GM21786 (cell line): ENCODE results near the gene RNF208.

Experiments
- ATAC-seq: cut with Tn5 transposase; IDR thresholded peaks from one replicate; pipeline ENCODE4 v1.9.1; 2021; ENCODE audit not compliant: unreplicated experiment

Gene RNF208

DNA sequence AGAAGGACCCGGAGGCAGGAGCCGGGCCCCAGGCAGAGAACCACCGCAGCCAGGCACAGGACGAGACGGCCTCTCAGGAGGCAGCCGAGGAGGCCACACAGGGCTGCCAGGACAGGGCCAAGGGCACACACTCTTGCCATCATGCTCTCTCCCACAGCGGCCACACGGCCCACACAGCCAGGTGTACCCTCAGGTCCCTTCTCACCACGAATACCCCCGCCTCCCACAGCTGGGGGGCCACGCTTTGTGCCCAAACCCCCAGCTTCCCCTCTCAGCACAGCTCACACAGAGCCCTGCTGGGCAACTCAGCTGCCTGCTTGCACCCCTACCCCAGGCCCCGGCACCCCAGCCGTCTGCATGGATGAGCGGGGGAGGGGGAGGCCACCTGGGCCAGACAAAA is 28.3 kb downstream of the RNF208 start:
- no peak for ATAC-seq

DNA sequence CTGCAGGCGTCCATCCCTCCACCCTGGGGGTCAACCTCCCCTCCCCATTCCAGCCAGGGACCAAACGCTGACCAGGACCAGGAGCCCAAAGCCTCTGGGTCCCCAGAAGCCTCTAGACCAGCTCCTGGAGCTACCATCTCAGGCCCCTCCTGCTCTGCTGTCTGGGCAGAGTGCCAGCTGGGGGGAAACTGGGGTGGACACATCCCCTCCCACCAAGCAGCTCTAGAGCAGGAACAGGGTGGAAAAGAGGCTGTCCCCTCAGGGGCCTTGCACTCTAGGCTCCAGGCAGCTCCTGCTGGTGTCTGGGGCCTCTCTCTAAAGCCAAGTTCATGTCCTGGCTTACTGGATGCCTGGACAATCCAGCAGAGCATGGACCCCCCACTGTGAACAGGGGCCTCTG is 29.2 kb downstream of the RNF208 start:
- ATAC-seq: no peak

DNA sequence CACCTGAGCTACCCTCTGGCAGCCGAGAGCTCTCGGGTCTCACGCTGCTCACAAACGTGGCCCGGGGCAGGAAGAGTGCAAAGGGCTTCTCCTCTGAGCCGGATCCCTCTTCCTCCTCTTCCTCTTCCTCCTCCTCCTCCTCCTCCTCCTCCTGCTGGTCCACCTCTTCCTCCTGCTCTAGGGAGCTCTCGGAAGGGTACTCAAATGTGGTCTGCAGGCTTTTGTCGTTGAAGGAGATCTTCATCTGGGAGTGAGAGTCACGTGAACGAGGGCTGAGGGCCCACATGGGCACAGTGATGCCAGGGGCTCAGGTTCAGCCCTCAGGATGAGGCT is 29.6 kb downstream of the RNF208 start:
- ATAC-seq: no peak

DNA sequence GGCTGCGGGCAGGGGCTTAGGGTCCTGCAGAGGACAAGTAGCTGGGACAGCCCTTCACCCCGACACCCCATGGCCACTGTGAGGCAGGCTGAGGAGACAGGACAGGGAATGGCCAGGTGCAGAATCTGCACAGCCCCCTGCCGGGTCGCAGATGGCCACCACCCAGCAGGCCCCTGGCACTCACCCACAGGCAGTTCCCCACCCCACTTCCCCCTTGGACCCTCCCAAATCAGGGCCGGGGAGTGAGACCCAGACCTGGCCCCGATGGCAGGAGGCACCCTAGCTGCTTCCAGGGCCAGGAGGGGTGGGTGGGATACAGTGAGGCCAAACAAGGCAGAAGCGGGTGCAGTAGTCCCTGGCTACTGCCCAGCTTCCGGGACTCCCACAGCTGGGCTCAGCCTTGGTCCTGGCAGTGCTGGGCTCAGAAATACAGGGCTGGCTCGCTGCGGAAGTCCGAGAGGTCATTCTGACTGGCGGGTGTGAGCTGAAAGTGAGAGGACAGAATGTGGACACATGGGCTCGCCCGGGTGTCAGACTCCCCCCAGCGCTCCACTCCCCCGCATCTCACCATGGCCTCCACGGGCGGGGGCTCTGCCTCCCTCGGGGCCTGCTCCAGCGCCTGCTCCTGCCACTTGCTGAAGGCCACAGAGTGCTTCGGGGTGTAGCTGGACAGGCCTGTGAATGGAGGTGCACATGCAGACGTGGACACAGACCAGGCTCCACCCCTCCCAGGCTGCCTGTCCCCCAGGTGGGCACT is 30.2 kb downstream of the RNF208 start:
- no peak for ATAC-seq

DNA sequence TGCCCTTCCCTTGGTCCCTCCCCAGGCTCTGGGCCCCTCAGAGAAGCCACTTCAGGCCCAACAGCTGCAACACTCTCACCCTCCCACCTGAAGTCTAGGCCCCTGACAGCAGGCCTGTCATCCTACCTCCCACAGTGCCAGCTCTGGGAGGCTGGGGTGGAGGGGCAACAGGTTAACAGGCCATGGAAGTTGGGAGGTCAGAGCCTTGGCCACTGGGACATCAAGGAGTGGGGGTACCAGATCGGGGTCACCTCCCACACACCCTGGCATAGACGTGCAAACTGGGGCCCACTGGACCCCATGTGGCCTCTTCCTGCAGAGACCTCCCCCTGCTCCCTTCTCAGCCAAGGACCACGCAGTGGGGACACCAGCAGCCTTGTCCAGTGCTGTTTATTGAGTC is 30.8 kb downstream of the RNF208 start:
- ATAC-seq: no peak

DNA sequence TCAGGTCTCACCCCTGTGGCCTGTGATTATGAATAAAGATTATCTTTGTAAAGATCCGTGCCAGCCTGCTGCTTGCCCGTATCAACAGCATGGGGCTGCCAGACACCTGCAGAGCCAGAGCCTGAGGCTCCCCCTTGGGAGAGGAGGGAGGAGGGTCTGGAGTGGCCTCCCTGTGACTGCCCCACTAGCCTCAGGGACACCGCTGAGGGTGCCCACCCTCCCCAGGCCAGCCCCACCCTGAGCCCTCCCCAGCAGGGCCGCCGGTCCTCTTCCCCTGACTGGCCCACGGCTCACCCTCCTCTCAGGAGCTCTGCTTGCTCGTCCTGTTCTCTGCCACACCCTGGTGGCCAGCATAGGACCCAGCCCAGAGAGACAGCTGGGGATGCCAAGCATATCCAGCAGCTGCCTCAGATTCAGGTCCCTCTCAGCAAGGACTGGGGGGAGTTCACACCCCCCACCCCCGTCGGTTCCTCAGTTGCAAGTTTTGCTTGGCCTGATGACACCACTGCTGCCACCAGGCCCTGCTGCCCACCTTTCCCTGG is 31.7 kb downstream of the RNF208 start:
- ATAC-seq: no peak

DNA sequence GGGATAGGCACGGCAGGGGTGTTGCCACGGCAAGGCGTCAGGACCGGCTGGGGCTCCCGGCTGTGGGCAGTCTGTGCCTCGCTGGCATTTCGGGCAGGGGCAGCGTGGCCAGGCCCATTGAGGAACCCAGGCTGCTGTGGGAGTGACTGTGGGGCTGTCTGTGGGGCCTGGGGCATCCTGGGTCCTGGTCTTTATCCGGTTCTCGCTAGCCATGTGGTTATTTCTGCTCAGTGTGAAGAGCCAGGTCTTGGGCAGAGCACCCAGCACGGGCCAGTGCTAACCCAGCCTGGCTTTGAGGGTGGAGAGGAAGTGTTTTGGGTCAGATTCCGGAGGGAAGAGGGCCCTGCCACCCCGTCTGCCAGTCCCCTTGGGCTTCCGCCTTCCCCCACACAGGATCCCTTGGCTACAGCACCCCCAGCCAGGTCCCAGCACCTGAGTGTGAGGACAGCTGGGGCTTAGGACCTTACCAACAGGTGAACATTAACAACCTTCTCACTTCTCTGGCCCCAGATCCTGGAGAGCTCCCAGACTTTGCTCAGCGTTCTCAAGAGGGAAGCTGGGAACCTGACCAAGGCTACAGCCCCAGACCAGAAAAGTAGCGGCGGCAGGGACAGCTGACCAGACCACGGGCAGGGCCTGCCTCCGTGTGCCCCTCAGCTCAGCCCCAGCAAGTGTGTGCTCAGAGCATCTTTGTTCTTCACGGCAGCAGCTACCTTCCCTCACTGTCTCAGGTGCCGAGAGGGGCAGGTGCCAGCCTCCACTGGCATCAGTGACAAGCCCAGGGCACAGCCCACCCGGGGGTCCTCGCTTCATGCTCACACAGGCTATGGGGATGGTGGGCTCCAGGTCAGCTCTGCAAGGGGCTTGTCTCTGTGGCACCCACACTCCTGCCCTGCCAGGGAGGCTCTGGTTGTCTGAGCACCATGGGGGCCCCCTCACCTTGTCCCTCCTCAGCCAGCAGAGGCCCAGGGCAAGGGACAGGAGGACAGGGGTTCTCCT is 32.4 kb downstream of the RNF208 start:
- no peak for ATAC-seq

DNA sequence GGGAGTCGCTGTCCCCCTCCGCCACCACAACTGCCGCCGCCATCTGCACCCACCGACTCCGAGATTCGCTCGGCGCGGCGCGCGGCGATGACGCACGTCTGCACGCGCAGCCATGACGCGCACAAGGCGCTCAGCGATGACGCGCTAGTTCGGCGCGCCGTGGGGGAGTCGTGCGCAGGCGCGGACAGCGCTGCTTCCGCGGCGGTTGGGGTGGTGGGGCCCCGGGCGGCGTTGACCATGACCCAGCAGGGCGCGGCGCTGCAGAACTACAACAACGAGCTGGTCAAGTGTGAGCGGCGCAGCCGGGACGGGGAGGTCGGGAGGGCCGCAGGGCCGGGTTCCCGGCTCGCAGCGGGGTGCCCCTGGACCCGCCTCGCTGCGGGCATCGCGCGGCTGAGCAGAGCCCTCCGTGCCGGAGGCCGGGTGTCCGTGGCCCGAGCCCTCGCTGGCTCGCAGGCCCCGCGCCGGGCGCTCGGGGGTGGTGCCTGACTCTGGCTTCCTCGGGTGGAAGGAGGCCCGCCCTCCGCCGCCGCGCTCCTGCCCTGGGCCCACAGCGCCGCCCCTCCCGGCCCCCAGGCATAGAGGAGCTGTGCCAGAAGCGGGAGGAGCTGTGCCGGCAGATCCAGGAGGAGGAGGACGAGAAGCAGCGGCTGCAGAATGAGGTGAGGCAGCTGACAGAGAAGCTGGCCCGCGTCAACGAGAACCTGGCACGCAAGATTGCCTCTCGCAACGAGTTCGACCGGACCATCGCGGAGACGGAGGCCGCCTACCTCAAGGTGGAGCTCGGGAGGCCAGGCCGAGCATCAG is 33.3 kb downstream of the RNF208 start, which contains the start of the genes ANAPC2 and SSNA1:
TSS of gene ANAPC2 (minus strand) at position 71 of the 807 bp plus-strand sequence. CDS start at position 43, 28 bp downstream.
TSS of gene SSNA1 (plus strand) at position 187 of the 807 bp plus-strand sequence. CDS start at position 238, 51 bp downstream.
- peak; percentile 79 for ATAC-seq

DNA sequence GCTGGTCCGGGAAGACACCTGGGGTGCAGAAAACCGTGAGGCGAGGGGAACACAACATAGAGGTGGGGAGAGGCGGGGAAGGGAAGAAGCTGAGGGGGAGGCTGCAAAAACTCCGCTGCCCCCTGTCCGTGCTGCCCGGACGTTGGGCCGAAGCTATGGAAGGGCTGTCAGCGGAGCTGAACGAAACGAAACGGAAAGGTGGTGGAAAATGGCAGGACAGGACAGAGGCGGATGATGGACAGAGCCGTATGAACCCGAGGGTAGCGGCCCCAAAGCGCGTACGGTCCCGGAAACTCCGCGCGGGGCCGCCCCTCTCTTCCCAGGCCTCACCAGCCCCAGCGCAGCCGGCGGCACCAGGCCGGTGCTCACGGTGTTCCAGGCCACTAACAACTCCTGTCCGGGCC is 34.0 kb downstream of the RNF208 start:
- ATAC-seq: no peak

DNA sequence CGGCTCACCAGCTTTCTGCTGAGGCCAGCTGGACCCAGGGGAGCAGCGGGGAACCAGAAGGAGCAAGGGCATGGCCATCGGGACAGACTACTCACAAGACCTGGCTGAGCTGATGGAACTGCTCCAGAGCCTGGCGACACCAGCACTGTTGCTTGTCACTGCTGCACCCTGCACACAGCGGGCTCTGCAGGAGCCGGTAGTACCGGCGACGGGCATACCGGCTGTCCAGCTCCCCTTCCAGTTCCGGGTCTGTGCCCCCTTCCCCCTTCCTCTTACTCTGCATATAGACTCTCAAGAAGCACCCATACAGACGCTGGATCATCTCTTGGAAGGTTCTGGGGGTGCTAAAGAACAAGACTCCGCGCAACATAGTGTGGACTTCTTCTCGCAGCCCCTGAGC is 34.7 kb downstream of the RNF208 start:
- no peak for ATAC-seq

DNA sequence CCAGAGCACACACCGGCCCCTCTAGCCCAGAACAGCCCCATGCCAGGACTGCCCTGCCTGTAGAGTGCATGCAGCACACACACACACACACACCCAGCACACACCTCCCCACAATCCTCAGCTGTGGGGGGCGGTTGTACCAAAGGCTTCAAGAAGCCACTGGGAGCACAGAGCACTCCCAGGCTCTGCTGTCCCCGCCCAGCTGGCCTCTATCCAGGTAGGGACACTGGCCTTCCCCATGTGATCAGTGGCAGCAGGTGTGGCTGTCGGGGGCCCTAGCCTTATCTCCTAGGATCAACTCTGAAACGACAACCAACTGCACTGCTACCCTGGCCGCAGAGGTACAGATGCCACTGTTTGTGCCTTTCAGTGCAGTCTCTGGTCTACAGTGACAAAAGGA is 35.7 kb downstream of the RNF208 start:
- no peak for ATAC-seq

DNA sequence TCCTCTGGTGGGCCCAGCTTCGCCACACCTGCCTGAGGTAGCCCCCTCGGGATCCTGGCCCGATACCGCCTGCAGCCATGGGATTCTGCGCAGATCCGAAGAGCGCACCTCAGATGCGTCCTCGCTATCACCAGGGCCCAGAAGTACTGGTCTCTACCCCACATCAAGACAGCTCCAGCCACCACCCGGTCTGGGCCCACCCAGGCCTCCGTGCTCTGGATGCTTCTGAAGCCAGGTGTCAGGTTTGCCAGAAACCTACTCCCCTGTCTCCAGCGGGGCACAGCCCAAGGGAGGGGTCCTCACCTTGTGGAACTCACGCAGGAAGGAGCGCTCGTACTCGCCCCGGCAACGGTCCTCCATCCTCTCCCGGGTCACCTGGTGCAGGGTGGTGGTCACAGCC is 36.1 kb downstream of the RNF208 start:
- ATAC-seq: no peak

DNA sequence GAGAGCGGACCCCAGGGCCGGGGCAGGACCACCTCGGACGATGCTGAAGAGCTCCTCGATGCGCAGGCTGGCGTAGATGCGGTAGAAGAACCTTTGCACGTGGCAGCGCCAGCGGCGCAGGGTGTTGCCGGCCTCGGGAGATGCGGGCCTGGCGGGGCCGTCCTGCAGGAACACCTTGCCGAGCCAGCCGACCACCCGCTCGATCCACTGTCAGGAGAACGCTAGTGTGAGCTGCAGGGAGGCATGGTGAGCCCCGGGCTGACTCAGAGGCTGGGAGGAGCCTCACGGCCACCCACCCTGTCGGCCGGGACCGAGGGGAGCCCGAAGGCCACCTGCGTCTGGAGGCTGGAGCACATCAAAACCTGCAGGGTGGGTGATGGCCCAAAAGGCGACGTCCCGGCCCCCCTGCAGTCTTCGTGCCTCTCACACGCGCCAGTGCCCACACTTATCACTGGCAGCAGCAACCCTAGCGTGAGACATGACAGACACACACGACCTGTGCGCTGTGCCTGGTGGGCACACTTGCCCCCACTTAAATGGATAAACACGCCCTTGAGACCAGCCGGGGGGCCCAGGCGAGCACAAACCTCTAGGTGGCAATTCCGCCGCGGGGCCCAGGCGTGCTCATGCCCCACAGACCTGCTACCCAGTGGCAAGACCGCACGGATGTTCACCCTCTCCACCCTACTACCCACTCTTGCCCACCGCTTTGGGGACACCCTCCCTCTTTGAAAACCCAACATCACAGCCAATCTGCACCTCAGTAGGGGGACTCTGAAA is 37.0 kb downstream of the RNF208 start:
- ATAC-seq: no peak

DNA sequence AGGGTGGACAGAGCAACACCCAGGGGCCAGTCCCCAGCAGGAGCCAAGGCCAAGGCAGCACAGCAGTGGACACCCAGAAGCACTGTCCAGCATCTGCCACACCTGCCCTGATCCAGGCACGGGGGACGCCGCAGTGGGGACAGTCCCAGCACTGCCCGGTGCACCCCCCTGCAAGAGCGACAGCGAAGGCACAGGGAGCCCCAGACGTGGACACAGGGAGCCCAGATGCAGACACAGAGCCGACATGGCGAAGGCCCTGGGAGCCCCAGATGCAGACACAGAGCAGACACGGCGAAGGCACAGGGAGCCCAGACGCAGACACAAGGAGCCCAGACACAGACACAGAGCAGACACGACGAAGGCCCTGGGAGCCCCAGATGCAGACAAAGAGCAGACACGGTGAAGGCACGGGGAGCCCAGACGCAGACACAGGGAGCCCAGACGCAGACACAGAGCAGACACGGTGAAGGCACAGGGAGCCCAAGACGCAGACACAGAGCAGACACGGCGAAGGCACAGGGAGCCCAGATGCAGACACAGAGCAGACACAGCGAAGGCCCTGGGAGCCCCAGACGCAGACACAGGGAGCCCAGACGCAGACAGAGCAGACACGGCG is 38.0 kb downstream of the RNF208 start:
- no peak for ATAC-seq

DNA sequence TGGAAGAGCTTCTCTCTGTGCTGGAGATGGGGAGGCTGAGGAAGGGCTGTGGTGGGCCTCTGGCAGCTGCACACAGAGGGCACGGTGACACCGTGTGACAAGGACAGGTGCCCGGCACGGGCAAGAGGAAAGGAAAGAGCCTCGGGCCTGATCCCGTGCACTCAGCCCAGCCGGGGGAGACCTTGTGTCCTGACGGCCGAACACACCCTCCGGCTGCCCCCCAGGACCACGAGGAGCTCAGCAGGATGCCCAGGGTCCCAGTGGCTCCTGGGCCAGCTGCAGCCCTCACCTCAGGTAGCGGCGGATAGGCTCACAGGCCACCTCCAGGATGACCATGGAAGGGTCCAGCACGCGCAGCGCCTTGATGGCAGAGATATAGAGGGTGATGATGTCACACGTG is 39.2 kb downstream of the RNF208 start:
- ATAC-seq: no peak

DNA sequence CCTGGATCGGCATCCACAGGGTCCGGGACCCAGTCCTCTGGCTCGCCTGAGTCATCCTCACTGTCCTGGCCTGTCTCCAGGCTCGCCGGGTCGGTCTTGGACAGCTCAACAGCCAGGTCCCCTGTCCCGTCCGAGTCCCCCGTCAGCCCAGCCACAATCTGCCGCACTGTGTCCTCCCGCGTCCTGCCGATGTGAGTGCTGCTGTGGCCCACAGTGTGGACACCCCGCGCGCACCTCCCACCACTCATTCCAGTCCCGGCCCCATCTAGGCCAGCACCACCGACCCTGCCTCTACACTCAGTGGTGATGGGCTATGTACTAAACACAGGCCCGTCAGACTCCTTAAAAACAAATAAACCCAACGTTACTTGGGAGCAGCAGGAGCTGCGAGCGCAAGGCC is 40.4 kb downstream of the RNF208 start:
- ATAC-seq: no peak

DNA sequence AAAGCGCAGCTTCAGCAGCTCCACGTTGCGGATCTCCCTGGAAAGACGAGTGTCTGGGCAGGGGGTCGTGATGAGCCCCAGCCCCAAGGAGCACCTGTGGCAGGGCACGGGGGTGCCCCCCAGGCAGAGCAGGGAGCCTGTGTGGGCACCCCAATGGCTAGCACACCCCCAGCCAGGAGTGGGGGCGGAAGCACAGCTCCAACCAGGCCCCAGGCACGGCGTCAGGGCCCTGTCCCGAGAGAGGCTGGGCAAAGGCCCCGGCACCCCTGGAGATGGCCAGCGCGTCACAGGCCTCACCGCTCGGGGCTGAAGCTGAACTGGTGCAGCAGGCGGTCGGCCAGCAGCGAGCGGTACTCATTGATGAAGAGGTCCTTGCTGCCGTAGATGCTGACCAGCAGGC is 41.5 kb downstream of the RNF208 start:
- ATAC-seq: no peak

DNA sequence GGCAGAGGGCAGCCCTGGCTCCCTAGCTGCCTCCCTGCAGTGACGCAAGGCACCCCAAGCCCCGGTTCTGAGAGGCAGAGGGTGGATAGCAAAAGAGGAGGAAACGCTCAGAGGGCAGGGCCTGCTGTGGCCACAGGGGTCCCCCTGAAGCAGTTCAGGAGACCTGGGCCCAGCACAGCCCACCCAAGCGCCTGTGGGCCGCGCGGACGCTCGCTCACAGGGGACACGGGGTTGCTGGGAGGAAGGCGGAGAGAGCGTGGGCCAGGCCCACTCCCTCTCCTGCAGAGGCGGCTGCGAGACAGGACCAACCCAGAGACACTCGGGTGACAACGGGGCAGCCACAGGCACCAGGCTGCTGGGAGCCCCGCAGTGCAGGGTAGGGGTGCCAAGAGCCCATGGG is 42.3 kb downstream of the RNF208 start:
- ATAC-seq: no peak

DNA sequence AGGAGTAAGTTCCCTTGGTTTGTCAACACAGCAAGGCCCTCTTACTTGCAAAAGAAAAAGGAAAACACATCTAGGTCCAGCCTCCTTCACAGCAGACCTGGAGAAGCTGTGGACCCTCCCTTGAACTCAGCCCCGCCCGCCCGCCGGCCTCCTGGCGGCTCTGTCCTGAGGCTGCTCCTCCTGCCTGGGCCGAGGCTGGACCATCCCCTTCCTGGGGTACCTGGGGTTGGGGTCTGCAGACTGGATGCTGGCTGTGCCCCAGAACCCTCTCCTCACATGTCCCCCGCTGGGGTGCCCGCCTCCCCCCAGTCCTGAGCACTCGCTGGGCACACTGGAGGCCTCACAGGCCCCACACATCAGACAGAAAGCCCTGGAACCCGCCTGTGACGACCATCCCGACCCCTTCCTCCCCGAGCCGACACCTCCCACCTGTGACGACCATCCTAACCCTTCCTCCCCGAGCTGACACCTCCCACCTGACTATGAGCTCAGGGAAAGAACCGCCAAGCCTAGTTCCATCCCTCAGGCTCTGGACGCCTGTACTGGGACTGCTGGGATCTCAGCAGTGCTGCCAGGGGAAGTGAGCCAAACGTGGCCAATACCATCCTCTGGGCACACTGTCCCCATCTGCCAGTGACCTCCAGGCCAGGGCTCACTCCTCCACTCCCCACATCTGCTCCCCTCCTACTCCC is 43.0 kb downstream of the RNF208 start:
- ATAC-seq: no peak
